ENCODE data around the gene CECR2. TPM values are rescaled to one million over a fixed set of nuclear protein-coding genes. Genes with fewer than 3 reads are reported as not detected.

CECR2 gene
- total RNA-seq, 1 experiment from 2014 or later = 3.6 TPM

GRCh38 chr22:17412232-17412631 is 43.0 kb downstream of the CECR2 start:
- POLR2A ChIA-PET = no interaction called here
- ATAC-seq (no peak), DNase-seq (ENCODE audit: low read depth, low spot score) (no peak)
- in situ Hi-C loops (cut with HindIII; ENCODE audit: low pct_unique_long_range_greater_than_20kb, low sequenced_read_pairs) = no loop called here
- Histone ChIP-seq H3K27me3 (ENCODE audit: control insufficient read depth, insufficient read depth, low read length) (no peaks in the 10 kb centered on the region), H3K9me3 (ENCODE audit: control insufficient read depth, insufficient read depth, low read depth, low read length) (no peaks in the 10 kb centered on the region), H3K4me1 (ENCODE audit: control insufficient read depth, insufficient read depth, low read length) (no peaks in the 10 kb centered on the region), H3K36me3 (ENCODE audit: control insufficient read depth, insufficient read depth, low read length) (no peaks in the 10 kb centered on the region), H3K4me3 (ENCODE audit: low read depth in 2 of 2, low read length in 2 of 2) (no peak overlapping the region), H3K27ac (ENCODE audit: low read length) (no peak overlapping the region)
- TF ChIP-seq SIN3A (IDR thresholded peaks at IDR 0.05; ENCODE audit: borderline replicate concordance, insufficient read depth, low read depth, low read length) (no peak), TCF7L2 (IDR thresholded peaks at IDR 0.05; ENCODE audit: low read depth, low read length) (no peak), CTCF (IDR thresholded peaks at IDR 0.05) (no peak), REST (IDR thresholded peaks at IDR 0.05; ENCODE audit: insufficient read depth in 1 of 2, low read depth in 2 of 2, low read length in 1 of 2) (no peak), POLR2AphosphoS5 (IDR thresholded peaks at IDR 0.05; ENCODE audit: low read depth, low read length) (no peak)
- CTCF ChIA-PET = no interaction called here
- intact Hi-C loops (cut with micrococcal nuclease; ENCODE audit: unreplicated experiment) = no loop called here
- BruUV-seq (replicated peaks) = no TSS peak

- in situ Hi-C loops (cut with HindIII; ENCODE audit: low pct_unique_long_range_greater_than_20kb, low sequenced_read_pairs) (no loop called here), intact Hi-C loops (cut with micrococcal nuclease; ENCODE audit: unreplicated experiment) (no loop called here)
- ATAC-seq (no peak), DNase-seq (ENCODE audit: low read depth, low spot score) (no peak)
- Histone ChIP-seq H3K4me1 (ENCODE audit: control insufficient read depth, insufficient read depth, low read length) (no peaks in the 10 kb centered on the region), H3K4me3 (ENCODE audit: low read depth in 2 of 2, low read length in 2 of 2) (no peak overlapping the region), H3K27ac (ENCODE audit: low read length) (no peak overlapping the region), H3K9me3 (ENCODE audit: control insufficient read depth, insufficient read depth, low read depth, low read length) (no peaks in the 10 kb centered on the region), H3K27me3 (ENCODE audit: control insufficient read depth, insufficient read depth, low read length) (no peaks in the 10 kb centered on the region), H3K36me3 (ENCODE audit: control insufficient read depth, insufficient read depth, low read length) (no peaks in the 10 kb centered on the region)
- BruUV-seq (replicated peaks) = no TSS peak
- POLR2A ChIA-PET = no interaction called here
- TF ChIP-seq POLR2AphosphoS5 (IDR thresholded peaks at IDR 0.05; ENCODE audit: low read depth, low read length) (no peak), REST (IDR thresholded peaks at IDR 0.05; ENCODE audit: insufficient read depth in 1 of 2, low read depth in 2 of 2, low read length in 1 of 2) (no peak), TCF7L2 (IDR thresholded peaks at IDR 0.05; ENCODE audit: low read depth, low read length) (no peak), SIN3A (IDR thresholded peaks at IDR 0.05; ENCODE audit: borderline replicate concordance, insufficient read depth, low read depth, low read length) (no peak), CTCF (IDR thresholded peaks at IDR 0.05) (no peak)
- CTCF ChIA-PET = no interaction called here
Measured at GRCh38 chr22:17418890-17419324, 49.6 kb downstream of the CECR2 start.
